Panc1 (cell line): ENCODE measurements around the gene DES. TPM values are rescaled to one million over a fixed set of nuclear protein-coding genes. Genes with fewer than 3 reads are reported as not detected.
"Not testable (repeated sequence)": the region's sequence is repeated elsewhere in the genome, so short reads cannot be mapped to it uniquely, and the experiment has no call there.

Experiments
- ATAC-seq: fragments of 200-7000 bp; cut with Tn5 transposase; 2 replicates; pipeline ENCODE4 v1.9.1; 2020; ENCODE audit warnings: mild to moderate bottlenecking, moderate library complexity
- BruUV-seq: library from RNA; stranded (reverse); fragments of 400-500 nt; replicated peaks from 2 replicates; lab custom pipeline; 2021; lab: Mats Ljungman, UMichigan
- CTCF ChIA-PET: fragments of 300-600 bp; sonication (Branson Sonifier 250); formaldehyde crosslinking; loops from one replicate; lab custom pipeline; 2022; ENCODE audit warnings: antibody characterized with exemption; lab: Charles Lee
- POLR2A ChIA-PET: fragments of 300-600 bp; sonication (Branson Sonifier 250); formaldehyde crosslinking; loops from one replicate; lab custom pipeline; 2022; ENCODE audit warnings: antibody characterized with exemption; lab: Charles Lee
- DNase-seq: peaks from one replicate; pipeline ENCODE4 v3.0.0-alpha.2; 2010; ENCODE audit warnings: low read depth, low spot score
- H3K27ac ChIP-seq: 2 replicates; pipeline ENCODE4 v1.5.1; 2011; ENCODE audit warnings: mild to moderate bottlenecking, low read length, inconsistent platforms
- H3K27me3 ChIP-seq: fragments of 200-500 bp; sonication (Bioruptor generic); 2 replicates; pipeline ENCODE4 v1.6.0; 2014; ENCODE audit warnings: low read length, inconsistent platforms; ENCODE audit not compliant: control insufficient read depth, insufficient read depth
- H3K36me3 ChIP-seq: fragments of 200-500 bp; sonication (Bioruptor generic); 2 replicates; pipeline ENCODE4 v1.5.1; 2014; ENCODE audit warnings: inconsistent platforms, mild to moderate bottlenecking, low read length, moderate library complexity; ENCODE audit not compliant: control insufficient read depth, insufficient read depth
- H3K4me1 ChIP-seq: 2 replicates; pipeline ENCODE4 v1.5.1; 2011; ENCODE audit warnings: inconsistent platforms, mild to moderate bottlenecking, low read length, moderate library complexity; ENCODE audit not compliant: control insufficient read depth, insufficient read depth
- H3K4me3 ChIP-seq, 2 experiments: 2 replicates each; pipeline ENCODE4 v1.5.1; 2011 to 2012; ENCODE audit warnings: low read depth in 2 of 2, low read length in 2 of 2, mild to moderate bottlenecking in 2 of 2, inconsistent platforms in 1 of 2, moderate library complexity in 1 of 2
- H3K9me3 ChIP-seq: fragments of 200-500 bp; sonication (Bioruptor generic); 2 replicates; pipeline ENCODE4 v1.5.1; 2014; ENCODE audit warnings: low read depth, mild to moderate bottlenecking, inconsistent platforms, low read length, moderate library complexity; ENCODE audit not compliant: control insufficient read depth, insufficient read depth
- CTCF ChIP-seq: fragments of 450-650 bp; IDR thresholded peaks from 2 replicates; pipeline ENCODE4 v1.5.1; 2017; ENCODE audit warnings: mild to moderate bottlenecking
- POLR2AphosphoS5 ChIP-seq: IDR thresholded peaks from 2 replicates; pipeline ENCODE4 v1.6.1; 2012; ENCODE audit warnings: mild to moderate bottlenecking, low read depth, low read length, moderate library complexity
- REST ChIP-seq, 2 experiments: IDR thresholded peaks; 2 replicates each; pipeline ENCODE4 v1.6.1; 2011 to 2012; ENCODE audit warnings: low read depth in 2 of 2, control low read depth in 1 of 2, low read length in 1 of 2, mild to moderate bottlenecking in 1 of 2, moderate library complexity in 1 of 2; ENCODE audit not compliant: insufficient read depth in 1 of 2
- SIN3A ChIP-seq: IDR thresholded peaks from 2 replicates; pipeline ENCODE4 v1.6.1; 2012; ENCODE audit warnings: low read depth, mild to moderate bottlenecking, low read length, moderate library complexity, borderline replicate concordance; ENCODE audit not compliant: insufficient read depth
- TCF7L2 ChIP-seq: IDR thresholded peaks from 2 replicates; pipeline ENCODE4 v1.6.1; 2011; ENCODE audit warnings: mild to moderate bottlenecking, low read depth, low read length, inconsistent platforms
- in situ Hi-C: cut with HindIII; loops from 2 replicates; pipeline ENCODE4 v1.10.0; 2016; ENCODE audit warnings: low sequenced_read_pairs, low pct_unique_long_range_greater_than_20kb
- intact Hi-C: fragments of 100-400 bp; cut with micrococcal nuclease; formaldehyde crosslinking; loops from one replicate; pipeline ENCODE4 v1.10.0; 2022; ENCODE audit not compliant: unreplicated experiment
- total RNA-seq: library from RNA; stranded (reverse); gene quantifications from one replicate; pipeline ENCODE4 v1.2.1, GENCODE V29; 2021; ENCODE audit not compliant: unreplicated experiment

Gene DES
- total RNA-seq, 1 experiment from 2014 or later, result 0.69 TPM

GRCh38 chr2:219388907-219389156, 29.3 kb upstream of the DES start:
- TF ChIP-seq POLR2AphosphoS5, result no peak
- no peak for TF ChIP-seq TCF7L2
- CTCF ChIA-PET, result interaction anchor here (0.6 to 1.5 kb wide), 5 partner anchors 36 to 266 kb away, joined by 4 to 8 read pairs (median 5); no protein-coding TSS in a partner anchor
- in situ Hi-C loops (no loop called here), intact Hi-C loops (no loop called here)
- no peaks in the 10 kb centered on the region for H3K27me3 ChIP-seq
- BruUV-seq, result no TSS peak
- DNase-seq, result no peak
- H3K4me1 ChIP-seq, result peaks cover 12% of the 10 kb centered on the region
- H3K9me3 ChIP-seq, result no peaks in the 10 kb centered on the region
- peaks cover 6% of the 10 kb centered on the region for H3K36me3 ChIP-seq
- peak overlapping the region; percentile 51 for H3K4me3 ChIP-seq
- POLR2A ChIA-PET, result interaction anchor here (0.9 kb wide), 1 partner anchor 10 kb away, joined by 3 read pairs; no protein-coding TSS in a partner anchor
- peak overlapping the region; percentile 87 for H3K27ac ChIP-seq
- no peak for ATAC-seq

- Histone ChIP-seq H3K4me1 (peaks cover 6% of the 10 kb centered on the region; the same call in 1 of the 2 replicates), H3K27ac (no peak overlapping the region; the same call in 1 of the 2 replicates), H3K36me3 (no peaks in the 10 kb centered on the region), H3K9me3 (no peaks in the 10 kb centered on the region), H3K27me3 (no peaks in the 10 kb centered on the region), H3K4me3 (no peak overlapping the region)
- TF ChIP-seq CTCF (no peak), SIN3A (no peak)
- in situ Hi-C loops, result no loop called here
- ATAC-seq (no peak), DNase-seq (no peak)
- ChIA-PET CTCF (no interaction called here), POLR2A (no interaction called here)
- intact Hi-C loops, result no loop called here
- BruUV-seq, result no TSS peak
These were observed 25.4 kb upstream of the DES start for GRCh38 chr2:219392754-219393153.

- H3K4me1 ChIP-seq, result peaks cover 20% of the 10 kb centered on the region
- in situ Hi-C loops, BruUV-seq, H3K9me3 ChIP-seq, intact Hi-C loops, H3K4me3 ChIP-seq, ATAC-seq, H3K27me3 ChIP-seq, H3K36me3 ChIP-seq, DNase-seq, H3K27ac ChIP-seq, POLR2A ChIA-PET, CTCF ChIA-PET: not testable (repeated sequence)
These were observed 23.1 kb upstream of the DES start for GRCh38 chr2:219395056-219395455.

GRCh38 chr2:219395609-219396008, 22.6 kb upstream of the DES start:
- Histone ChIP-seq H3K27me3 (no peaks in the 10 kb centered on the region), H3K4me3 (no peak overlapping the region), H3K27ac (no peak overlapping the region), H3K36me3 (no peaks in the 10 kb centered on the region), H3K9me3 (no peaks in the 10 kb centered on the region), H3K4me1 (peaks cover 25% of the 10 kb centered on the region)
- ChIA-PET CTCF (no interaction called here), POLR2A (no interaction called here)
- in situ Hi-C loops (no loop called here), intact Hi-C loops (no loop called here)
- BruUV-seq, result no TSS peak
- TF ChIP-seq SIN3A, result no peak
- no peak for TF ChIP-seq TCF7L2
- TF ChIP-seq CTCF, result no peak
- no peak for TF ChIP-seq REST (IDR thresholded peaks at IDR 0.05; ENCODE audit: insufficient read depth in 1 of 2, low read depth in 2 of 2, low read length in 1 of 2)
- TF ChIP-seq POLR2AphosphoS5, result no peak
- ATAC-seq (no peak), DNase-seq (no peak)
